NCI-H2227 (cell line): ENCODE results near the gene B4GALT5.
"Not testable (repeated sequence)": the region's sequence is repeated elsewhere in the genome, so short reads cannot be mapped to it uniquely, and the experiment has no call there.

Experiments
- DNase-seq: peaks from one replicate; lab custom pipeline; 2025; ENCODE audit not compliant: unreplicated experiment; lab: John Stamatoyannopoulos, UW

Gene B4GALT5, protein sequence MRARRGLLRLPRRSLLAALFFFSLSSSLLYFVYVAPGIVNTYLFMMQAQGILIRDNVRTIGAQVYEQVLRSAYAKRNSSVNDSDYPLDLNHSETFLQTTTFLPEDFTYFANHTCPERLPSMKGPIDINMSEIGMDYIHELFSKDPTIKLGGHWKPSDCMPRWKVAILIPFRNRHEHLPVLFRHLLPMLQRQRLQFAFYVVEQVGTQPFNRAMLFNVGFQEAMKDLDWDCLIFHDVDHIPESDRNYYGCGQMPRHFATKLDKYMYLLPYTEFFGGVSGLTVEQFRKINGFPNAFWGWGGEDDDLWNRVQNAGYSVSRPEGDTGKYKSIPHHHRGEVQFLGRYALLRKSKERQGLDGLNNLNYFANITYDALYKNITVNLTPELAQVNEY

DNA sequence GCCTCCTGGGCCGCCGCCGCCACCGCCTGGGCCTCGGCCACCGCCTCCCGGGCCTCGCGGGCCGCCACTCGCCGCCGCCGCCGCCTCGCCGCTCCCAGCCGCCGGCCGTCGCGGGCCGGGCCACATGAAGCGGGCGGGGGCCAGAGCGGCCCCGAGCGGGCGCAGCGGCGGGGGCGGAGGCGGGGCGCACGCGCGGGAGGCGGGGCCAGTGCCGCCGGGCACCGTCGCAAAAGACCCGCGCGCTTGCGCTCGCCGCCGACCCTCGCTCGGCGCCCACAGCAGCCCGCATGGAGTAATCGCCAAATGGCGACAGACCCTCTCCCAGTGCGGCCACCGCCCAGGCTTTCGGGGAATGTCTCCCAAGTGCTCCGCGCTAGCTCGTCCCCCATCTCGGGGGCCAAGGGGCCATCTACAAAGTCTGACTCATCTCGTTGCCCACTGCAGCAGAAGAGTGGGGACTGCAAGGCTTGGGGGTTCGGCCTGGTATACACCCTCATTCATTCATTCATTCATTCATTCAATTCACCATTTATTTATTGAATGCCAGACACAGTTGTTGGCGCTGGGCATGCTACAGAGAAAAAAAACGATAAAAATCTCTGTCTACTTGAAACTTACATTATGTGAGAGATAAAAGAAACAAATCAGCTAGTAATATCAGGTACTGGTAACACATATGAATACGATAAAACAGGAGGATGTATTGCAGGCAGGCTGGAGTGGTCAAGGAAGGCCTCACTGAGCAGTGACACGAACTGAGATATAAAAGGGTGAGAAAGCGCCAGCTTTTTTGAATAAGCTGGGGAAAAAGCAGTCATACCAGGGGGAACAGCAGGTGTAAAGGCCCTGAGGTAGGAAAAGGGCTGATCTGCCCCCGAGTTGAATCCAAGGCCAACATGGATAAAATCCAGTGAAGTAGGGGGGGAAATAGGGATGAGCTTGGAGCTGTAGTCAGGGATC, at the start of gene B4GALT5:
B4GALT5 (minus strand) TSS at position 126 of the 960 bp plus-strand sequence. CDS start 188 bp downstream, outside the sequence.
- DNase-seq: peak; percentile 95

DNA sequence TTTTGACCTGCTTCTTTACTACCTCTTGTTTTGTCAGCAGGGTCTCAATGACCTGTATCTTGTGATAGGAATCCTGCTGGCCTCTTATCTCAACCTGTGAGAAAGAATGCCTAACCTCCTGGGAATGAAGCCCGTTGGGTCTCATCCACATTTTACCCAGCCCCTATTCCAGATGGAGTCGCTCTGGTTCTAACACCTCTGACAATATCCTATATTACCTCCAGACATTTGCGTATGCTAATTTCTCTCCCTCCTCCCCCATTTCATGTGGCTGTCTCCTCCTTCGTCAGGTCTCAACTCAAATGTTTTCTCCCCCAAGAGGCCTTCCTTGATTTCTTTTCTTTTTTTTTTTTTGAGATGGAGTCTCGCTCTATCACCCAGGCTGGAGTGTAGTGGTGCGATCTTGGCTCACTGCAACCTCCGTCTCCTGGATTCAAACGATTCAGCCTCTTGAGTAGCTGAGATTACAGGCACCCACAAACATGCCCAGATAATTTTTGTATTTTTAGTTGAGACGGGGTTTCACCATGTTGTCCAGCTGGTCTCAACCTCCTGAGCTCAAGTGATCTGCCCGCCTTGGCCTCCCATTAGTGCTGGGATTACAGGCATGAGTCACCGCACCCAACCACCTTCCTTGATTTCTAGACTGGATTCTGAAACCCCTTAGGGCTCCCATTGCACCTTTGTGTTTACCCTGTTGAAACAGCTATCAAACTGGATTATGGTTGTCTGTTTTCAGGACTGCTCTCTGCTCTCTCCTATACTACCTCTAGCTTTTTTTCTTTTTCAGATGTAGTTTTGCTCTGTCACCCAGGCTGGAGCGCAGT, 49.5 kb upstream of the B4GALT5 start:
- DNase-seq: no peak

DNA sequence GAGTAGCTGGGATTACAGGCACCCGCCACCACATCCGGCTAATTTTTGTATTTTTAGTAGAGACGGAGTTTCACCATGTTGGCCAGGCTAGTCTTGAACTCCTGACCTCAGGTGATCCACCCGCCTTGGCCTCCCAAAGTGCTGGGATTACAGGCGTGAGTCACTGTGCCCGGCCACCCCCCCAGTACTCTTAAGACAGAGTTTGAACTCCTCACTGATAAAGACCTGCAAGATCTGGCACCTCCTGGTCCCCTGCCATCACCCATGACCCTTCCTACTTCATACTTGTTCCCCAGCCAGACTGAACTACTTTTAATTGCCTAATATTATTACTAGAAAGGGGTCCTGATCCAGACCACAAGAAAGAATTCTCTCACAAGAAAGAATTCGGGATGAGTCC, 48.2 kb upstream of the B4GALT5 start:
- not testable (repeated sequence) for DNase-seq

DNA sequence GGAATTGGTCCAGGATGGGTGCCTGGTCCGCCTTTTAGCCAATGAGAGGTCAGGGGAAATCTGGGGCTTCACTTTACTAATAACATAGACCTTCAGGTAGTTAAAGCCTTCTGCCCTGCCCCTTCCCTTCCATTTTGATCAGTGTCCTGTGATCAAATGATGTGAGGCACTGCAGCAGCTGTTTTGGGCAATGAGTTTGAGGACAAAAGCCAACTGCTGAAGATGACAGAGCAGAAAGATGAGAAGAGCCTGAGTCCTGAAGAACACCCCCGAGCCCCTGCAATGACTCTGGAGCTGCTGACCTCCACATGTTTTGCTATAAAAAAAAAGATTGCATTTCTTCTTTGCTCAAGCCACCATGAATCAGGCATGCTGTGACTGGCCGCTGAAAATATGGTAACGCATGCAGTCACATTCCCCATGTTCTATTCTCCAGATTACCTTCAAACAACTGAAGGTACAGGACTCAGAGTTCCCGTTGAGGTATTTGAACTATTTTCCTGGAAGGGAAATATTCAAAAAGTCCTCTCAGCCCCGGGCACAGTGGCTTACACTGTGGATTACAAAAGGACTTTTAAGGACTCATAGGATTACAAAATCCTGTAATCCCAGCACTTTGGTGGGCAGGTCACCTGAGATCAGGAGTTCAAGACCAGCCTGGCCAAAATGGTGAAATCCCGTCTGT, 45.7 kb upstream of the B4GALT5 start:
- no peak for DNase-seq

DNA sequence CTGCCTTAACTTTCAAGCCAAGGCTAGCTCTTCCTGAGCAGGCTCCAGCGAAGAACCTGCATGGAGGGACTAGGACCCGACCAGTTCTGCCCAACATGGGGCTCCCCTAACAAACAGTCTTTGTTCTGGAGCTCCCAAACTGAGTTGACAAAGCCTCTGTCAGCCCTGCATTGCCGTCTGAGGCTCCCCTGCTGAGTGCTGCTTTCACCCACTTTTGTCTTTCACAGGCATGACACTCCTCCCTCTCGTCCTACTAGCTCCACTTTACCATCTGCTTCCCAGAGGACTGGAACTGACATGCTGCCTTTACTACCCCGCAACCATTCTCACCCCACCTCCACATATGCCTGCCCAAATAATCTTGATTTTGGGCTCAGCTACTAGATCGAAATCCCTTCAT, 45.1 kb upstream of the B4GALT5 start:
- no peak for DNase-seq

DNA sequence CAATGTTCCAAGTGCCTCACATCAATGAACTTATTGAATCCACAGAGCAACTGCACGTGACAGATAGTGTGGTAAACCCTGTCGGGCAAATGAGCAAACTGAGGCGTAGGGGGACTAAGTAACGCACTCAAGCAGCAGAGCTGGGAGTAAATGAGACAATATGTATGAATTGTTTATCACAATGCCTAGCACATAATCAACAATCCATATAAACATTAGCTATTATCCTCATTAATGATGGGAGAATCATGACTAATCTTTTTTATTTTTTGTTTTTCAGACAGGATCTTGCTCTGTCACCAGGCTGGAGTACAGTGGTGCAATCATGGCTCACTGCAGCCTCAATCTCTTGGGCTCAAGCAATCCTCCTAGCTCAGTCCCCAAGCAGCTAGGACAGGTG, 43.9 kb upstream of the B4GALT5 start:
- DNase-seq: no peak

DNA sequence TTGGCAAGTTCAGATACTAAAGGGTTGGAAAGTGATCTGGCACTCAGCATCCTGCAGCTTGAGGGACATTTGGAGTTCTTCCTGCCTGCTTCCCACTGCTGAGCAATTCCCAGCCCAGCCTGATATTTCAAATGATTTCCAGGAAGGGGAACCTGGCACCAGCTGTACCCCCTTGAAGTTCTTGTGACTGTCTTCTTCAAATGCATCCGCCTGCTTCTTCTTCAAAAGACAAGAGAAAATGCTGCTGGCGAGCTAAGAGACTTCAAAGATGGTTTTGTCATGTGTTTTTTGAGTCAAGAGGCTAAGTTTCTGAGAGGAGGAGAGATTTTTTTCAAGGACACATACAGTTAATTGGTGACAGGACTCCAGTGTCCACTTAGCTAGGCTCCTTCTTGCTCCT, 42.6 kb upstream of the B4GALT5 start:
- DNase-seq: no peak

DNA sequence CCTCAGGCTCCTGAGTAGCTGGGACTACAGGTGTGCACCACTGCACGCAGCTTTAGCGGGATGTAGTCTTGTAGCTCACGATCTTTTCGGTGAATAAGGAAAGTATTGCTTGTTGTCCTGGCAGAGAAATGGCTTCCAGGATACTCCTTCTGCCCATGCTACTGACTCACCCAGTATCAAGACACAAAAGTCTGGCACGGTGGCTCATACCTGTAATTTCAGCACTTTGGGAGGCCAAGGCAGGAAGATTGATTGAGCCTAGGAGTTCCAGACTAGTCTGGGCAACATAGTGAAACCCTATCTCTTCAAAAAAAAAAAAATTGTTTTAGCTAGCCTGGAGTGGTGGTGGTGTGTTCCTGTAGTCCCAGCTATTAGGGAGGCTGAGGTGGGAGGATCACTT, 40.9 kb upstream of the B4GALT5 start:
- no peak for DNase-seq

DNA sequence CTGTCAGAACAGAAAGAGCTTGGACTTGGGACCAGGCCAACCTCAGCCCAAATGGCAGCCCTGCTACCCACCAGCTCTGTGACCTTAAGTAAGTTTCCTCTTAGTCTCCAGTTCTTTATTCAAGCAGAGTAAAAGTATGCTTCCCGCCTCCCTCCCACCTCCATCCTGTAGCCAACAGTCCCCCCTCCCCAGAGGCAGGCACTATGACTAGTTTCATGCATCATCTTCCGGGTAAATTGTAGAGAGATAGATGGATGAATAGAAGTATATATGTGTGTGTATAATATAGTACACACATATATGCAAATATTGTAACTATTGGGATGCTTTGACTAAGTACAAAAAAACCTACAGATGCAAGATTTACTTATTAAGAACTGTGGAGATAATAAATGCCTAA, 39.5 kb upstream of the B4GALT5 start:
- DNase-seq: no peak

DNA sequence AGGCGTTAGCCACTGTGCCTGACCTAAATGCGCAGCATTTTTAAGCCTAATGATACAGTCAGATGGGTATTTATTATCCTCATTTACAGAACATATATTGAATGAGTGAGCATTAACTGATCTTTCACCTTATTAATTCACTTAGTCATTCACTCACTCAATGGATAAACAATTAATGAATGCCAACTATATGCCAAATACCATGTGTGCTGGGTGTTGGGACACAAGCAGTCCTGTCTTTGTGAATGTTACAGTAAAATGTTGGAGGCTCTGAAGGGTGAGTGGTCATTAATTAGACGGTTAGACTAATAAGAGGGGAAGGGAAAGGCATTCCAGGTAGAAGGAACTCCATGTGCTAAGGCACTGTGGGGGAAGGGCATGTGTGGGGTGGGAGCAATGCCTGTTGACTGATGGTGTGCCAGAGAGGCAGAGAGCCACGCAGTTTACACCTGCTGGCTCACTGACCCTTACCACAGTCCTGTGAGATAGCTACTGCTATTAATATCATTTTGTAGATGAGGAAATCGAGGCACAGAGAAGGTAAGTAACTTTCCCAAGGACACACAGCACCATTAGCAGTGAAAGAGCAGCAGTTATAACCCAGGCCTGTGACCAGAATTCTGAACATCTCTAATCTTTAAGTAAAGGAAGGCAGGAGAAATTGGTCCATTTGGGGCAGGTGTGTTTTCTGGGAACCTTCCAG, 38.7 kb upstream of the B4GALT5 start:
- no peak for DNase-seq

DNA sequence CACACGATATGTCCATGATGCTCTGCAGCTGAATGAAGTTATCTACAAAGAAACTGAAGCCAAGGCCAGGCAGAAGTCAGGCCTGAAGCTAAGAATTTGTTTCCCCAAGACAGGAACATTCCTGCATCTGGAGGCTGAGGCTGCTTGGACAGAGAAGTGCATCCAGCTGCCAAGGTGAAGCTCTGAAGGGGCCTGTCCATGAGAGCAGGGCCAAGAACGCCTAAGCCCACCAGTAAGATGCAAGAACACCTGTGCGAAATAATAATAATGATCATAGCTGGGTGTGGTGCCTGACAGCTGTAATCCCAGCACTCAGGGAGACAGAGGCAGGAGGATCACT, 37.7 kb upstream of the B4GALT5 start:
- no peak for DNase-seq

DNA sequence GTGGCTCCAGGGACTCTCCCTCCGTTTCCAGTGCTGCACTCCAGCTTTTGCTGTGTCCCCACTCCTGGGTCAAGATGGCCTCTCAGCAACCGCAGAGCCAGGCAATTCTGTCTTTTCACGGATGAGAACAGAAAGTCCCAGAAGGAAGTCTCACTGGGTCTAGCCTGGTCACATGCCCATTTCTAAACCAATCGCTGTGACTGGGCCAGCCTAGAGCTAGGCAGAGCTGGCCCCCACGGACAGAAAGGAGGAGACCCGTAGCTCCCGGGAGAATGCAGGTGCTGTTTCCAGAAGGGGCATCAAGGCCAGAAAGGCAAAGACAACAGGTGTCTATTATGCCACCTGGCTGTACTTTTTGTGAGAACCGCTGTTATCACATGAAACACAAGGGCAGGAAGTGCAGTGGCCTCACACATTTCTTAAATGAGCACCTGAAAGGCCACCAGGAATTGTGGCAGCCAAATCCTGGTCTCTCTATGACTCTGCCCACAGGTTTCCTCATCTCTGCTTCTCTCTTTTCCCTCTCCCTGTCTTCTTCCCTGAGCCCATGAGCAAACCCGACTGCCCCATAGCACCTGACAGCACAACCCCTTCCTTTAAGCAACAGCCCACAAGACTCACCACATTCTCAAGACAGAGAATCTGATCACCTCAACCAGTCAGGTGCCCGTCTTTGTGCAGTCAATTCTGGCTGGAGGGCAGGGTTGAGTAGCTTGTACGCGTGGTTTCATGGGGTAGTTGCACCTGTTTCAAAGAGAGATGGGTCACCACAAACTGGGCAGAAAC, 37.1 kb upstream of the B4GALT5 start:
- DNase-seq: no peak

DNA sequence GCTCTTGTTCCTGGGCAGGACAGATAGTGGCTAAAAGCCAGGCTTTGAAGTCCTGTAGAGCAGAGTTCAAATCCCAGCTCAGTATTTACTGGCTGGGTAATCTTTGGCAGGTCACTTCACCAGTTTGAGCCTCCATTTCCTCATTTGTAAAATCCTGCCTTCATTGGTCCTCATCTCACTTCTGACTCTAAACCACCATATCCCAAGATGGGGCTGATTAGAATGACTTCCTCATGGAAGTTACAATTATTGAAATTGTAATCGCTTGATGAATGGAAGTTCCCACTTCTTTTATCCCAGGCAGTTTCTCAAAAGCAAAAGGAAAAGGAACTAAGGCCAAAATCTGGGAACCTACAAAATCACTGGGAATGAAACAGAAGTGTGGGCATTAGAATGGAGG, 35.9 kb upstream of the B4GALT5 start:
- no peak for DNase-seq

DNA sequence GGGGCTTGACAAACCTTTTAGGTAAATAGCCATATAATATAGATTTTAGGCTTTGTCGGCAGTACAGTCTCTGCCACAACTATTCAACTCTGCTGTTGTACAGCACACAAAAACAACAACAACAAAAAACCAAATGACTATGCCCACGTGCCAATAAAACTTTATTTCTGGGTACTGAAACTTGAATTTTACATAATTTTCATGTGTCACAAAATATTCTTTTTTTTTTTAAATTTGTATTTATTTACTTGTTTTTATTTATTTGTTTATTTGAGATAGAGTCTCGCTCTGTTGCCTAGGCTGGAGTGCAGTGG, 34.8 kb upstream of the B4GALT5 start:
- no peak for DNase-seq

DNA sequence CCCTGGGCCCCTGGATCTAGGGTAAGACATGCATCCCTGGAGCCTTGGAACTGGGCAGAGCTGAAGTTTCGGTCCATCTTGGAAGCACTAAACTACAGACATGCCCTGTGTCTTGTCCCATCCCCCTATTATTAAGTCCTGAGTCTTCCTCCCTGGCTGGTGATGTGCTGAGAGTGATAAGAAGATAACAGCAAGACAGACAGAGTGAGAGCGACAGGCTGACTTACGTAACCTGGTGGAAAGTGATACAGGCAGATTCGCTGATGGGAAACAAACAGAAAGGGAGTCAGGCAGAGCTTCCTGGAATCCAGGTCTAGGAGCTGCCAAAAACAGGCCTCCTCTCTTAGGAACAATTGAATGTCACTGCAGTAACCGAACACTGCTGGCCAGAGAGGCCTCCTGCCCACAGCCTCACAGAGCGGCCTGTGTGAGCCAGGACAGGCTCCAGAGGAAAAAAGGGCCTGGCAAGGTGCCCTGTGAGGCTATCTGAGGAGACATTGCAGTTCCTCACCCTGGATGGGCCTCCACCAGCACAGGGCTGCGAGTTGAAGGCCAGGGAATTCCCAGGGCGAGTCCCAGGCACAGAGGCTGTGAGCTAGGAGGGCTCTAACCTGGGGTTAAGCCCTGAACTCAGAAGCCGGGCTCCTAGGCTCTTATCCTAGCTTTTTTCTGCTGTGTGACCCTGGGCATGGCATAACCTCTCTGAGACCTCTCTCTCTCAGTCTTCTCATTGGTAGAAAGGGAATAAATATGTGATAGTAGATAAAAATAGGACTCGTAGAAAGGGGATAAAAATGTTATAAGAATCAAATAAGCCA, 34.2 kb upstream of the B4GALT5 start:
- no peak for DNase-seq

DNA sequence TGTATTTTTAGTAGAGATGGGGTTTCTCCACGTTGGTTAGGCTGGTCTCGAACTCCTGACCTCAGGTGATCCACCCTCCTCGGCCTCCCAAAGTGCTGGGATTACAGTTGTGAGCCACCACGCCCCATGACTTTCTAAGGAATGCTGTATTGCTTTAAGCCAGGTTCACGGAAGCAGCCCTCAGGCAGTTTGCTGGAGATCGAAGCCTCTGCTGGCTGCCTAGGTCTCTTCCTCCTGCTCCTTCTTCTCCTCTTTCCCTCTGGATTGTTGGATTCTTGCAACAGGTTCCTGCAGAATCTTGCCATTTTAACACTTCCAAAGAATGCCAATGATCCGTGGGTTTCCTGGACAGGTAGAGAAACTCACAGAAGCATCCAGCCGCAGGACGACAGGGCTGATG, 29.3 kb upstream of the B4GALT5 start:
- no peak for DNase-seq

DNA sequence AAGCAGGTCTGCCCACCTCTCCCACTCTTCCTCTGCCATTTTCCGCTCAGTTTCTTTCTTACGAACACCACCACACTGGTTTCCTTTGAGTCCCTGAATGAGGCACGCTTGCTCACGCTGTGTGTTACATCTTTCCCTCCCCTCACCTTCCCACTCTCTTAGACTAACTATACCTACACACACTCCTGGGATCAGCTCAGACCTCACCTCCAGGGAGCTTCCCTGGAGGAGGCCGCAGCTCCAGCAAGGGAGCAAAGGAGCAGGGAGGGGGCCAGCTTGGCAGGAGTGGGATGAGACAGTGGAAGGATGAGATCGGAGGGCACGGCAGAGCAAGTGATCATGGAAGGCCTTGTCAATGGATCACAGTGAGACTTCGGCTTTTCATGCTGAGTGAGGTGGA, 28.3 kb upstream of the B4GALT5 start:
- DNase-seq: no peak

DNA sequence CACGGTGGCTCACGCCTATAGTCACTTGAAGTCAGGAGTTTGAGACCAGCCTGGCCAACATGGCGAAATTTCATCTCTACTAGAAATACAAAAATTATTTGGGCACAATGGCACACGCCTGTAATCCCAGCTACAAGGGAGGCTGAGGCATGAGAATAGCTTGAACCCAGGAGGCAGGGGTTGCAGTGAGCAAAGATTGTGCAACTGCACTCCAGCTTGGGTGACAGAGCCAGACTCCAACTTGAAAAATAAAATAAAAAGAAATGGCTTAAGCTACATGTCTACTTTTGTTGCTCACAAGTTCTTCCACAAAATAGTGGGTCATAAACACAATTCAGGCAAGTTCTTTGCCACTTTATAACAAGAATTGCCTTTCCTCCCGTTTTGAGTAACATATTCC, 27.1 kb upstream of the B4GALT5 start:
- no peak for DNase-seq

DNA sequence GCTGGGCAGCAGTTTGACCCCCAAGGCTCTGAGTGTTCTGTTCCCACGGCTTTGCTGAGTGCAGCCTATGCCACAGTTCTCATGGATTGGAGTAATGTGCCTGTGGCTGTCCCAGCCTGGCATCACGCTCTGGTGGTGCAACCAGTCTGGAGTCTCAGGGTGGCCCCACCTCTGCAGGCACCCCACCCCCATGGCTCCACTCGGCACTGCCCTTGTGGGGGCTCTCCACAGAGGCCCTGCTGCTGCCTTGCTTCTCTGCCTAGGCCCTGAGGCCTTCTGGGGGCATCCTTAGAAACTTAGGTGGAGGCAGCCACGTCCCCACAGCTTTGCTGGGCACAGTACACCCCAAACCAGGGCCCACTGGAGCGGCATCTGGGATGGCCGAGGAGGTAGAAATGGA, 25.4 kb upstream of the B4GALT5 start:
- no peak for DNase-seq
